HepG2 (cell line): ENCODE measurements around the gene TSEN54. TPM values are rescaled to one million over a fixed set of nuclear protein-coding genes. Genes with fewer than 3 reads are reported as not detected.
A peak's percentile ranks its signal among the peaks of the same experiment; 100 is the strongest.

Experiments
- ARHGAP35 ChIP-seq: sonication (generic); formaldehyde crosslinking; IDR thresholded peaks from 2 replicates; pipeline ENCODE4 v1.9.0; 2022; ENCODE audit warnings: mild to moderate bottlenecking, inconsistent platforms, moderate library complexity, missing genetic modification reagents, borderline replicate concordance
- CENPX ChIP-seq: sonication (generic); formaldehyde crosslinking; IDR thresholded peaks from 2 replicates; pipeline ENCODE4 v1.9.0; 2021; ENCODE audit warnings: mild to moderate bottlenecking, missing genetic modification reagents, moderate library complexity
- DMAP1 ChIP-seq: IDR thresholded peaks from 2 replicates; pipeline ENCODE4 v1.6.1; 2016
- EED ChIP-seq: sonication (generic); formaldehyde crosslinking; IDR thresholded peaks from 2 replicates; pipeline ENCODE4 v1.5.0; 2020; ENCODE audit warnings: mild to moderate bottlenecking, missing genetic modification reagents
- EZH2 ChIP-seq: conservative IDR thresholded peaks from 2 replicates; pipeline ENCODE4 v1.6.1; 2012; ENCODE audit warnings: mild to moderate bottlenecking, low read depth, low read length, moderate library complexity
- FOXJ3 ChIP-seq: sonication (generic); formaldehyde crosslinking; IDR thresholded peaks from 2 replicates; pipeline ENCODE4 v1.4.0; 2020; ENCODE audit warnings: missing genetic modification reagents, mild to moderate bottlenecking, borderline replicate concordance
- FOXP1 ChIP-seq, 2 experiments: fragments of 450-650 bp in 1 of 2; IDR thresholded peaks; 2 replicates each; pipeline ENCODE4 v1.6.1; 2017 to 2018; ENCODE audit warnings: antibody characterized with exemption in 1 of 2
- GATAD1 ChIP-seq: IDR thresholded peaks from 2 replicates; pipeline ENCODE4 v1.6.1; 2016; ENCODE audit warnings: missing genetic modification reagents, missing compliant biosample characterization
- HMG20B ChIP-seq: conservative IDR thresholded peaks from 2 replicates; pipeline ENCODE4 v1.6.1; 2016; ENCODE audit warnings: missing genetic modification reagents, missing compliant biosample characterization
- HOXA3 ChIP-seq: sonication (generic); formaldehyde crosslinking; IDR thresholded peaks from 2 replicates; pipeline ENCODE4 v1.5.0; 2020; ENCODE audit warnings: missing genetic modification reagents
- RCOR2 ChIP-seq: IDR thresholded peaks from 2 replicates; pipeline ENCODE4 v1.6.1; 2016; ENCODE audit warnings: missing biosample characterization, missing genetic modification reagents
- SRSF1 ChIP-seq: fragments of 200-400 bp; formaldehyde crosslinking; optimal IDR thresholded peaks from 2 replicates; pipeline ENCODE3; 2017; ENCODE audit warnings: mild to moderate bottlenecking, low read depth, low read length, moderate library complexity
- TMF1 ChIP-seq: sonication (generic); formaldehyde crosslinking; IDR thresholded peaks from 2 replicates; pipeline ENCODE4 v1.8.1; 2022; ENCODE audit warnings: low read depth, missing genetic modification reagents
- ZFYVE20 ChIP-seq: sonication (generic); formaldehyde crosslinking; IDR thresholded peaks from 2 replicates; pipeline ENCODE4 v1.8.0; 2023; ENCODE audit warnings: low read depth, mild to moderate bottlenecking, moderate library complexity, missing genetic modification reagents, borderline replicate concordance
- ZNF136 ChIP-seq: sonication (generic); formaldehyde crosslinking; IDR thresholded peaks from 2 replicates; pipeline ENCODE4 v1.8.1; 2022; ENCODE audit warnings: low read depth, mild to moderate bottlenecking, moderate library complexity, missing genetic modification reagents
- ZNF275 ChIP-seq: sonication (generic); formaldehyde crosslinking; IDR thresholded peaks from 2 replicates; pipeline ENCODE4 v1.8.0; 2022; ENCODE audit warnings: missing genetic modification reagents, mild to moderate bottlenecking, inconsistent platforms, borderline replicate concordance
- ZNF430 ChIP-seq: sonication (generic); formaldehyde crosslinking; IDR thresholded peaks from 2 replicates; pipeline ENCODE4 v1.9.0; 2021; ENCODE audit warnings: mild to moderate bottlenecking, missing genetic modification reagents
- ZNF543 ChIP-seq: sonication (generic); formaldehyde crosslinking; IDR thresholded peaks from 2 replicates; pipeline ENCODE4 v1.4.0; 2020; ENCODE audit warnings: mild to moderate bottlenecking, missing genetic modification reagents
- ZNF775 ChIP-seq: sonication (generic); formaldehyde crosslinking; IDR thresholded peaks from 2 replicates; pipeline ENCODE4 v1.4.0; 2020; ENCODE audit warnings: missing genetic modification reagents, mild to moderate bottlenecking, moderate library complexity, borderline replicate concordance
- ZNF782 ChIP-seq: sonication (generic); formaldehyde crosslinking; IDR thresholded peaks from 2 replicates; pipeline ENCODE4 v1.4.0; 2020; ENCODE audit warnings: missing genetic modification reagents, mild to moderate bottlenecking, borderline replicate concordance
- polyA plus RNA-seq, 8 experiments: library from polyadenylated mRNA; depleted of rRNA in 3 of 8; stranded (reverse) in 7 of 8; unstranded in 1 of 8; fragments of >200 nt; fragmentation: Illumina TruSeq in 4 of 8; extraction: Trizol in 4 of 8; gene quantifications; 2 replicates each; pipeline versions ENCODE4 v1.2.1 to v1.2.3, GENCODE V29; 2011 to 2016; ENCODE audit warnings: low read depth in 4 of 8, missing spikeins in 1 of 8, mixed read lengths in 1 of 8; ENCODE audit not compliant: insufficient read depth in 1 of 8
- total RNA-seq, 5 experiments: library from RNA; depleted of rRNA; stranded (reverse); fragments of >200 nt; fragmentation: Illumina TruSeq; extraction: Trizol; gene quantifications; 2 replicates each; pipeline ENCODE4 v1.2.3, GENCODE V29; 2016; ENCODE audit warnings: low read depth in 1 of 5
- TF ChIP-seq, protein P1 (sequence below): sonication (generic); formaldehyde crosslinking; IDR thresholded peaks from 2 replicates; pipeline ENCODE4 v1.9.0; 2021; ENCODE audit warnings: missing genetic modification reagents, mild to moderate bottlenecking, borderline replicate concordance
- TF ChIP-seq, protein P2 (sequence below): sonication (generic); formaldehyde crosslinking; IDR thresholded peaks from 2 replicates; pipeline ENCODE4 v1.8.0; 2023; ENCODE audit warnings: mild to moderate bottlenecking, missing genetic modification reagents
- TF ChIP-seq, protein P3 (sequence below): IDR thresholded peaks from 2 replicates; pipeline ENCODE4 v1.6.1; 2016; ENCODE audit warnings: mild to moderate bottlenecking

TSEN54 gene
- total and polyA plus RNA-seq, 2 of the 13 experiments (the other 11 are each of a cell fraction or from before 2014, with no cell fraction given) = 62.9 to 63.3 TPM

GRCh38 chr17:75514299-75514918, 1.9 kb upstream of the TSEN54 start (continued):
- TF ChIP-seq, protein P1, sequence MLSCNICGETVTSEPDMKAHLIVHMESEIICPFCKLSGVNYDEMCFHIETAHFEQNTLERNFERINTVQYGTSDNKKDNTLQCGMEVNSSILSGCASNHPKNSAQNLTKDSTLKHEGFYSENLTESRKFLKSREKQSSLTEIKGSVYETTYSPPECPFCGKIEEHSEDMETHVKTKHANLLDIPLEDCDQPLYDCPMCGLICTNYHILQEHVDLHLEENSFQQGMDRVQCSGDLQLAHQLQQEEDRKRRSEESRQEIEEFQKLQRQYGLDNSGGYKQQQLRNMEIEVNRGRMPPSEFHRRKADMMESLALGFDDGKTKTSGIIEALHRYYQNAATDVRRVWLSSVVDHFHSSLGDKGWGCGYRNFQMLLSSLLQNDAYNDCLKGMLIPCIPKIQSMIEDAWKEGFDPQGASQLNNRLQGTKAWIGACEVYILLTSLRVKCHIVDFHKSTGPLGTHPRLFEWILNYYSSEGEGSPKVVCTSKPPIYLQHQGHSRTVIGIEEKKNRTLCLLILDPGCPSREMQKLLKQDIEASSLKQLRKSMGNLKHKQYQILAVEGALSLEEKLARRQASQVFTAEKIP = no peak
- TF ChIP-seq GATAD1 = no peak; the same call in 1 of the 2 replicates
- TF ChIP-seq RCOR2 (CRISPR knock-in tag) = no peak
- TF ChIP-seq CENPX (CRISPR knock-in tag) = no peak
- no peak for TF ChIP-seq ZNF775 (CRISPR knock-in tag)
- no peak for TF ChIP-seq SRSF1
- no peak for TF ChIP-seq EED
- TF ChIP-seq EZH2 = no peak
- TF ChIP-seq, protein P2, sequence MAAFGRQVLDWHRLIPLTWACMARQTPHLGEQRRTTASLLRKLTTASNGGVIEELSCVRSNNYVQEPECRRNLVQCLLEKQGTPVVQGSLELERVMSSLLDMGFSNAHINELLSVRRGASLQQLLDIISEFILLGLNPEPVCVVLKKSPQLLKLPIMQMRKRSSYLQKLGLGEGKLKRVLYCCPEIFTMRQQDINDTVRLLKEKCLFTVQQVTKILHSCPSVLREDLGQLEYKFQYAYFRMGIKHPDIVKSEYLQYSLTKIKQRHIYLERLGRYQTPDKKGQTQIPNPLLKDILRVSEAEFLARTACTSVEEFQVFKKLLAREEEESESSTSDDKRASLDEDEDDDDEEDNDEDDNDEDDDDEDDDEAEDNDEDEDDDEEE (CRISPR knock-in tag) = no peak
- TF ChIP-seq FOXP1 (IDR thresholded peaks at IDR 0.05) = no peak
- TF ChIP-seq FOXP1 (CRISPR knock-in tag; IDR thresholded peaks at IDR 0.05) = no peak
- no peak for TF ChIP-seq ZNF430
- no peak for TF ChIP-seq ZNF136
- TF ChIP-seq TMF1 (CRISPR knock-in tag) = no peak
- no peak for TF ChIP-seq DMAP1 (CRISPR knock-in tag)
- no peak for TF ChIP-seq FOXJ3 (CRISPR knock-in tag)
- TF ChIP-seq ZNF275 (CRISPR knock-in tag) = no peak
- TF ChIP-seq ZFYVE20 (CRISPR knock-in tag) = no peak
- no peak for TF ChIP-seq ZNF543 (CRISPR knock-in tag)
- TF ChIP-seq, protein P3, sequence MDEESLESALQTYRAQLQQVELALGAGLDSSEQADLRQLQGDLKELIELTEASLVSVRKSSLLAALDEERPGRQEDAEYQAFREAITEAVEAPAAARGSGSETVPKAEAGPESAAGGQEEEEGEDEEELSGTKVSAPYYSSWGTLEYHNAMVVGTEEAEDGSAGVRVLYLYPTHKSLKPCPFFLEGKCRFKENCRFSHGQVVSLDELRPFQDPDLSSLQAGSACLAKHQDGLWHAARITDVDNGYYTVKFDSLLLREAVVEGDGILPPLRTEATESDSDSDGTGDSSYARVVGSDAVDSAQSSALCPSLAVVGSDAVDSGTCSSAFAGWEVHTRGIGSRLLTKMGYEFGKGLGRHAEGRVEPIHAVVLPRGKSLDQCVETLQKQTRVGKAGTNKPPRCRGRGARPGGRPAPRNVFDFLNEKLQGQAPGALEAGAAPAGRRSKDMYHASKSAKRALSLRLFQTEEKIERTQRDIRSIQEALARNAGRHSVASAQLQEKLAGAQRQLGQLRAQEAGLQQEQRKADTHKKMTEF (CRISPR knock-in tag) = no peak
- TF ChIP-seq ARHGAP35 (CRISPR knock-in tag) = no peak
- TF ChIP-seq ZNF782 = peak; percentile 47; the same call in 1 of the 2 replicates
- 0 out of 2 replicates have a peak, but pooled peaks have one; percentile 46 for TF ChIP-seq HOXA3 (CRISPR knock-in tag)
- TF ChIP-seq HMG20B (CRISPR knock-in tag) = no peak
